HepG2 (cell line): ENCODE data around the gene FILIP1. TPM values are rescaled to one million over a fixed set of nuclear protein-coding genes. Genes with fewer than 3 reads are reported as not detected.

Source experiments
- IRF2 ChIP-seq: IDR thresholded peaks from 2 replicates; pipeline ENCODE4 v1.6.1; 2018; ENCODE audit warnings: missing genetic modification reagents, missing compliant biosample characterization
- KDM5B ChIP-seq: sonication (generic); formaldehyde crosslinking; IDR thresholded peaks from 2 replicates; pipeline ENCODE4 v1.4.0; 2020; ENCODE audit warnings: missing genetic modification reagents, mild to moderate bottlenecking, borderline replicate concordance
- POGK ChIP-seq: sonication (generic); formaldehyde crosslinking; conservative IDR thresholded peaks from 2 replicates; pipeline ENCODE4 v1.8.0; 2022; ENCODE audit warnings: mild to moderate bottlenecking, moderate library complexity, missing genetic modification reagents
- SETDB1 ChIP-seq: sonication (generic); formaldehyde crosslinking; IDR thresholded peaks from 2 replicates; pipeline ENCODE4 v1.5.1; 2020; ENCODE audit warnings: missing genetic modification reagents, mild to moderate bottlenecking, borderline replicate concordance
- TAF1 ChIP-seq: sonication (generic); formaldehyde crosslinking; IDR thresholded peaks from 2 replicates; pipeline ENCODE4 v1.4.0; 2020; ENCODE audit warnings: missing genetic modification reagents
- TAF15 ChIP-seq: fragments of 200-400 bp; formaldehyde crosslinking; IDR thresholded peaks from one replicate; pipeline ENCODE4 v1.6.1; 2018; ENCODE audit warnings: mild to moderate bottlenecking, low read depth, low read length; ENCODE audit not compliant: poor library complexity, severe bottlenecking
- ZBTB33 ChIP-seq: sonication (generic); formaldehyde crosslinking; IDR thresholded peaks from 2 replicates; pipeline ENCODE4 v1.4.0; 2020; ENCODE audit warnings: missing genetic modification reagents
- ZNF335 ChIP-seq: sonication (generic); formaldehyde crosslinking; IDR thresholded peaks from 2 replicates; pipeline ENCODE4 v1.4.0; 2020; ENCODE audit warnings: missing genetic modification reagents
- ZNF687 ChIP-seq: sonication (generic); formaldehyde crosslinking; IDR thresholded peaks from 2 replicates; pipeline ENCODE4 v1.5.1; 2020; ENCODE audit warnings: mild to moderate bottlenecking, missing genetic modification reagents, moderate library complexity
- polyA plus RNA-seq, 8 experiments: library from polyadenylated mRNA; depleted of rRNA in 3 of 8; stranded (reverse) in 7 of 8; unstranded in 1 of 8; fragments of >200 nt; fragmentation: Illumina TruSeq in 4 of 8; extraction: Trizol in 4 of 8; gene quantifications; 2 replicates each; pipeline versions ENCODE4 v1.2.1 to v1.2.3, GENCODE V29; 2011 to 2016; ENCODE audit warnings: low read depth in 4 of 8, missing spikeins in 1 of 8, mixed read lengths in 1 of 8; ENCODE audit not compliant: insufficient read depth in 1 of 8
- total RNA-seq, 5 experiments: library from RNA; depleted of rRNA; stranded (reverse); fragments of >200 nt; fragmentation: Illumina TruSeq; extraction: Trizol; gene quantifications; 2 replicates each; pipeline ENCODE4 v1.2.3, GENCODE V29; 2016; ENCODE audit warnings: low read depth in 1 of 5
- TF ChIP-seq, protein P1 (sequence below): IDR thresholded peaks from 2 replicates; pipeline ENCODE4 v1.6.1; 2016; ENCODE audit warnings: low read depth
- TF ChIP-seq, protein P2 (sequence below): sonication (generic); formaldehyde crosslinking; IDR thresholded peaks from 2 replicates; pipeline ENCODE4 v1.4.0; 2020; ENCODE audit warnings: missing genetic modification reagents
- TF ChIP-seq, protein P3 (sequence below): sonication (generic); formaldehyde crosslinking; IDR thresholded peaks from 2 replicates; pipeline ENCODE4 v1.5.0; 2020; ENCODE audit warnings: mild to moderate bottlenecking, missing genetic modification reagents

Gene FILIP1
- total and polyA plus RNA-seq, 2 of the 13 experiments (the other 11 are each of a cell fraction or from before 2014, with no cell fraction given), result not detected

GRCh38 chr6:75284632-75285282 lies 208.8 kb downstream of the FILIP1 start, which contains the start of gene TMEM30A (continued):
- TF ChIP-seq, protein P1, sequence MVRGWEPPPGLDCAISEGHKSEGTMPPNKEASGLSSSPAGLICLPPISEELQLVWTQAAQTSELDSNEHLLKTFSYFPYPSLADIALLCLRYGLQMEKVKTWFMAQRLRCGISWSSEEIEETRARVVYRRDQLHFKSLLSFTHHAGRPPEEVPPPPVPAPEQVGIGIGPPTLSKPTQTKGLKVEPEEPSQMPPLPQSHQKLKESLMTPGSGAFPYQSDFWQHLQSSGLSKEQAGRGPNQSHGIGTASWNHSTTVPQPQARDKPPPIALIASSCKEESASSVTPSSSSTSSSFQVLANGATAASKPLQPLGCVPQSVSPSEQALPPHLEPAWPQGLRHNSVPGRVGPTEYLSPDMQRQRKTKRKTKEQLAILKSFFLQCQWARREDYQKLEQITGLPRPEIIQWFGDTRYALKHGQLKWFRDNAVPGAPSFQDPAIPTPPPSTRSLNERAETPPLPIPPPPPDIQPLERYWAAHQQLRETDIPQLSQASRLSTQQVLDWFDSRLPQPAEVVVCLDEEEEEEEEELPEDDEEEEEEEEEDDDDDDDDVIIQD (CRISPR knock-in tag), result peak; percentile 90
- peak; percentile 91 for TF ChIP-seq TAF1 (CRISPR knock-in tag)
- peak; percentile 44; the same call in 1 of the 2 replicates for TF ChIP-seq ZBTB33 (CRISPR knock-in tag)
- peak; percentile 90 for TF ChIP-seq IRF2 (CRISPR knock-in tag)
- no peak for TF ChIP-seq SETDB1
- TF ChIP-seq KDM5B, result peak; percentile 25; the same call in 1 of the 2 replicates
- TF ChIP-seq, protein P2, sequence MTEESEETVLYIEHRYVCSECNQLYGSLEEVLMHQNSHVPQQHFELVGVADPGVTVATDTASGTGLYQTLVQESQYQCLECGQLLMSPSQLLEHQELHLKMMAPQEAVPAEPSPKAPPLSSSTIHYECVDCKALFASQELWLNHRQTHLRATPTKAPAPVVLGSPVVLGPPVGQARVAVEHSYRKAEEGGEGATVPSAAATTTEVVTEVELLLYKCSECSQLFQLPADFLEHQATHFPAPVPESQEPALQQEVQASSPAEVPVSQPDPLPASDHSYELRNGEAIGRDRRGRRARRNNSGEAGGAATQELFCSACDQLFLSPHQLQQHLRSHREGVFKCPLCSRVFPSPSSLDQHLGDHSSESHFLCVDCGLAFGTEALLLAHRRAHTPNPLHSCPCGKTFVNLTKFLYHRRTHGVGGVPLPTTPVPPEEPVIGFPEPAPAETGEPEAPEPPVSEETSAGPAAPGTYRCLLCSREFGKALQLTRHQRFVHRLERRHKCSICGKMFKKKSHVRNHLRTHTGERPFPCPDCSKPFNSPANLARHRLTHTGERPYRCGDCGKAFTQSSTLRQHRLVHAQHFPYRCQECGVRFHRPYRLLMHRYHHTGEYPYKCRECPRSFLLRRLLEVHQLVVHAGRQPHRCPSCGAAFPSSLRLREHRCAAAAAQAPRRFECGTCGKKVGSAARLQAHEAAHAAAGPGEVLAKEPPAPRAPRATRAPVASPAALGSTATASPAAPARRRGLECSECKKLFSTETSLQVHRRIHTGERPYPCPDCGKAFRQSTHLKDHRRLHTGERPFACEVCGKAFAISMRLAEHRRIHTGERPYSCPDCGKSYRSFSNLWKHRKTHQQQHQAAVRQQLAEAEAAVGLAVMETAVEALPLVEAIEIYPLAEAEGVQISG (CRISPR knock-in tag), result peak; percentile 95
- no peak for TF ChIP-seq TAF15
- TF ChIP-seq ZNF335 (CRISPR knock-in tag), result 0 out of 2 replicates have a peak, but pooled peaks have one; percentile 37
- TF ChIP-seq ZNF687 (CRISPR knock-in tag), result peak; percentile 96
- TF ChIP-seq, protein P3, sequence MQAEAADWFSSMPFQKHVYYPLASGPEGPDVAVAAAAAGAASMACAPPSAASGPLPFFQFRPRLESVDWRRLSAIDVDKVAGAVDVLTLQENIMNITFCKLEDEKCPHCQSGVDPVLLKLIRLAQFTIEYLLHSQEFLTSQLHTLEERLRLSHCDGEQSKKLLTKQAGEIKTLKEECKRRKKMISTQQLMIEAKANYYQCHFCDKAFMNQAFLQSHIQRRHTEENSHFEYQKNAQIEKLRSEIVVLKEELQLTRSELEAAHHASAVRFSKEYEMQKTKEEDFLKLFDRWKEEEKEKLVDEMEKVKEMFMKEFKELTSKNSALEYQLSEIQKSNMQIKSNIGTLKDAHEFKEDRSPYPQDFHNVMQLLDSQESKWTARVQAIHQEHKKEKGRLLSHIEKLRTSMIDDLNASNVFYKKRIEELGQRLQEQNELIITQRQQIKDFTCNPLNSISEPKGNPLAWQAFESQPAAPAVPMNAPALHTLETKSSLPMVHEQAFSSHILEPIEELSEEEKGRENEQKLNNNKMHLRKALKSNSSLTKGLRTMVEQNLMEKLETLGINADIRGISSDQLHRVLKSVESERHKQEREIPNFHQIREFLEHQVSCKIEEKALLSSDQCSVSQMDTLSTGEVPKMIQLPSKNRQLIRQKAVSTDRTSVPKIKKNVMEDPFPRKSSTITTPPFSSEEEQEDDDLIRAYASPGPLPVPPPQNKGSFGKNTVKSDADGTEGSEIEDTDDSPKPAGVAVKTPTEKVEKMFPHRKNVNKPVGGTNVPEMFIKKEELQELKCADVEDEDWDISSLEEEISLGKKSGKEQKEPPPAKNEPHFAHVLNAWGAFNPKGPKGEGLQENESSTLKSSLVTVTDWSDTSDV (CRISPR knock-in tag), result no peak
- TF ChIP-seq POGK (CRISPR knock-in tag), result peak; percentile 80
